Thymus (tissue), 11 donors: Measurements from ENCODE around the gene PPM1E. TPM values are rescaled to one million over a fixed set of nuclear protein-coding genes. Genes with fewer than 3 reads are reported as not detected.

Experiments used
- DNase-seq, 9 donors: peaks; one replicate each; pipeline ENCODE4 v3.0.0-alpha.2; 2013; ENCODE audit warnings: low spot score in 9 of 9, low read depth in 6 of 9, missing footprints in 1 of 9
- H3K27ac ChIP-seq, 2 donors: one replicate each; pipeline ENCODE4 v1.5.1; 2013; ENCODE audit warnings: control low read depth in 1 of 2, low read depth in 1 of 2, low read length in 1 of 2, mild to moderate bottlenecking in 1 of 2, moderate library complexity in 1 of 2
- H3K27me3 ChIP-seq, 2 donors: one replicate each; pipeline ENCODE4 v1.5.1; 2013; ENCODE audit warnings: low read length in 1 of 2; ENCODE audit not compliant: control insufficient read depth in 2 of 2, insufficient read depth in 1 of 2
- H3K36me3 ChIP-seq, 2 donors: one replicate each; pipeline ENCODE4 v1.5.1; 2013; ENCODE audit warnings: low read length in 1 of 2, mild to moderate bottlenecking in 1 of 2, moderate library complexity in 1 of 2; ENCODE audit not compliant: control insufficient read depth in 2 of 2, insufficient read depth in 2 of 2
- H3K4me1 ChIP-seq, 2 donors: one replicate each; pipeline ENCODE4 v1.5.1; 2013; ENCODE audit warnings: low read length in 2 of 2; ENCODE audit not compliant: control insufficient read depth in 2 of 2, insufficient read depth in 2 of 2
- H3K4me3 ChIP-seq, 2 donors: one replicate each; pipeline ENCODE4 v1.5.1; 2013; ENCODE audit warnings: low read length in 2 of 2, control low read depth in 1 of 2, mild to moderate bottlenecking in 1 of 2
- H3K9me3 ChIP-seq, 2 donors: one replicate each; pipeline ENCODE4 v1.5.1; 2013; ENCODE audit warnings: low read length in 1 of 2, mild to moderate bottlenecking in 1 of 2; ENCODE audit not compliant: control insufficient read depth in 2 of 2, insufficient read depth in 1 of 2
- WGBS: extraction: QIAGEN DNeasy Blood & Tissue Kit; methylation state at CpG from one replicate; pipeline ENCODE4 v1.1.7; 2013; 5-methylcytosine and 5-hydroxymethylcytosine counted together
- polyA plus RNA-seq: library from polyadenylated mRNA; stranded (reverse); fragments of 200-250 nt; gene quantifications from one replicate; pipeline ENCODE4 v1.2.3, GENCODE V29; 2013
- total RNA-seq: library from RNA; stranded (reverse); fragments of 120-200 nt; gene quantifications from one replicate; pipeline ENCODE4 v1.2.4, GENCODE V29; 2013
- donor health status: healthy.

PPM1E gene
- total and polyA plus RNA-seq, 2 donors, result 0.14 to 0.30 TPM

DNA sequence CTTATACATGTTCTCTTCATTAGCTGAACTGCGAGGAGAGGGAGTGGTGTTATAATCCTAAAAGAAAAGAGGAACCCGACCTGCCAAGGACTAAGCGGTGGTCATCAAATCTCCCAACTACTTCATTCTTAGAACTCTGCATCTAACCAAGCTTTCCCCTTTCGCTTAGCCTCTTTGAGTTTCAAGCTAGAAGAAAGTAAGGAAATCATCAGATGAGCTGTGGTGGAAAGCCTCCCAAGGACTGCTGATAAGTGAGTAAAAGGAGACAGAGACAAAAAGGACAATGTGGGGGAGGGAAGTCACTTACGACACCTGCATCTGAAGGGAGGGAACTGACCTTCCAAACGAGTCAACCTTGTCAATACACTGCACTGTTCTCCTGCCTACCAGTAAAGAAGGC lies 229.7 kb downstream of the PPM1E start:
- H3K4me1 ChIP-seq, result no peaks in the 10 kb centered on the region
- H3K9me3 ChIP-seq, result no peaks in the 10 kb centered on the region
- no peaks in the 10 kb centered on the region for H3K27me3 ChIP-seq
- no peak for DNase-seq
- H3K36me3 ChIP-seq, result no peaks in the 10 kb centered on the region
- H3K4me3 ChIP-seq, result no peak overlapping the region
- H3K27ac ChIP-seq, result no peak overlapping the region
- WGBS, result 90% methylated on average over 6 of the region's 6 CpGs

- H3K27ac ChIP-seq, result no peak overlapping the region
These were observed 230.3 kb downstream of the PPM1E start for GRCh38 chr17:58985971-58986370.

GRCh38 chr17:58989629-58990028 lies 234.0 kb downstream of the PPM1E start:
- H3K36me3 ChIP-seq, result peaks cover 3% of the 10 kb centered on the region in 2 donors
- H3K27ac ChIP-seq, result no peak overlapping the region
- H3K9me3 ChIP-seq, result no peaks in the 10 kb centered on the region
- no peak overlapping the region for H3K4me3 ChIP-seq
- no peak for DNase-seq
- 76% methylated on average over 2 of the region's 2 CpGs for WGBS
- H3K27me3 ChIP-seq, result no peaks in the 10 kb centered on the region
- H3K4me1 ChIP-seq, result no peaks in the 10 kb centered on the region

More at GRCh38 chr17:58985971-58986370, 230.3 kb downstream of the PPM1E start:
- H3K36me3 ChIP-seq, result no peaks in the 10 kb centered on the region
- H3K27me3 ChIP-seq, result no peaks in the 10 kb centered on the region
- WGBS, result 97% methylated on average over 6 of the region's 6 CpGs
- no peaks in the 10 kb centered on the region for H3K9me3 ChIP-seq
- H3K4me1 ChIP-seq, result no peaks in the 10 kb centered on the region
- no peak for DNase-seq
- no peak overlapping the region for H3K4me3 ChIP-seq

- H3K27ac ChIP-seq, result no peak overlapping the region
- no peaks in the 10 kb centered on the region for H3K27me3 ChIP-seq
- no peaks in the 10 kb centered on the region for H3K4me1 ChIP-seq
- H3K9me3 ChIP-seq, result no peaks in the 10 kb centered on the region
- H3K4me3 ChIP-seq, result no peak overlapping the region
- 97% methylated on average over 4 of the region's 4 CpGs for WGBS
- H3K36me3 ChIP-seq, result peaks cover 3 to 6% of the 10 kb centered on the region in 2 donors
- DNase-seq, result no peak
These were observed 236.2 kb downstream of the PPM1E start for GRCh38 chr17:58991718-58992331.

DNA sequence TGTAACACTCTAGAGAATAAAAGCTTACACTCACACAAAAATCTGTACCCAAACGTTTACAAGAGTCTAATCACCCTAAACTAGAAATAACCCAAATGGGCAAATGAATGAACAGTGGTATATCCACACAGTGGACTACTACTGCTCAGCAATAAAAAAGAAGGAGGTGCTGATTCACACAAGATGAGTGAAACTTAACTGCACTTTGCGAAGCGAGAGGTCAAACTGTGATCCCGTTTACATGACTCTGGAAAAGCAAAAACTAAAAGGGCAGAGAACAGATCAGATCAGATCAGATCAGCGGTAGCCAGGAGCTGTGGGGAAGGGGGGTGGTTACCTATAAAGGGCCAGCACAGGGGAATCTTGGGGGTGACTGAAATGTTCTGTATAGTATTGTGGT lies 237.7 kb downstream of the PPM1E start:
- no peaks in the 10 kb centered on the region for H3K4me1 ChIP-seq
- H3K9me3 ChIP-seq, result no peaks in the 10 kb centered on the region
- 96% methylated on average over 5 of the region's 5 CpGs for WGBS
- no peaks in the 10 kb centered on the region for H3K27me3 ChIP-seq
- no peak overlapping the region for H3K4me3 ChIP-seq
- DNase-seq, result no peak
- peaks cover 3 to 6% of the 10 kb centered on the region in 2 donors for H3K36me3 ChIP-seq
- H3K27ac ChIP-seq, result no peak overlapping the region

- Histone ChIP-seq H3K36me3 (peaks cover 10 to 17% of the 10 kb centered on the region in 2 donors), H3K4me1 (no peaks in the 10 kb centered on the region), H3K27ac (no peak overlapping the region), H3K9me3 (no peaks in the 10 kb centered on the region), H3K27me3 (no peaks in the 10 kb centered on the region), H3K4me3 (no peak overlapping the region)
- WGBS, result 93% methylated on average over 7 of the region's 7 CpGs
- no peak for DNase-seq
These were observed 239.7 kb downstream of the PPM1E start for GRCh38 chr17:58995247-58995940.

GRCh38 chr17:58996968-58997367 lies 241.3 kb downstream of the PPM1E start:
- Histone ChIP-seq H3K4me3 (no peak overlapping the region), H3K9me3 (no peaks in the 10 kb centered on the region), H3K36me3 (peaks cover 7 to 17% of the 10 kb centered on the region in 2 donors), H3K27ac (no peak overlapping the region), H3K27me3 (no peaks in the 10 kb centered on the region), H3K4me1 (peaks cover 0 to 3% of the 10 kb centered on the region in 2 donors)
- 96% methylated on average over 4 of the region's 4 CpGs for WGBS
- DNase-seq, result no peak

- DNase-seq, result no peak
- Histone ChIP-seq H3K4me3 (no peak overlapping the region), H3K4me1 (peaks cover 0 to 3% of the 10 kb centered on the region in 2 donors), H3K36me3 (peaks cover 7 to 17% of the 10 kb centered on the region in 2 donors), H3K9me3 (no peaks in the 10 kb centered on the region), H3K27ac (no peak overlapping the region), H3K27me3 (no peaks in the 10 kb centered on the region)
- WGBS, result 97% methylated on average over 7 of the region's 7 CpGs
These were observed 242.3 kb downstream of the PPM1E start for GRCh38 chr17:58997756-58998553.

DNA sequence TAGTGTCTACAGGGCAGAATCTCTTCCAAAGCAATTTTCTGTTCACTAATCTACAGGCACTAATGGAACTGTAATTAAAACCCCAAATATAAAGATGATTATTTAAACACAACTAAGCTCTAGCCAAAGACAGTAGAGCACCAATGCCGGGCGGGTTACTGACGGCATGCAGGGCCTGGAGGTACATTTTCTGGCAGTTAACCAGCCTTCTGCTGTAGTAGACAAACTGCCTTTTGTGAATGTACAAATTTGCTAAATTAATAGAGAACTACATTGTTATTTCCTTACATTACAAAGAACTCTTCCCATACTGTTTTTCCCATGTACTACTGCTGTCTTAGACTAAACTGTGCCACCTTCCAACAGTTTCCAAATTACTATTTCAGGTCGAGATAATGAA lies 243.2 kb downstream of the PPM1E start:
- peaks cover 0 to 3% of the 10 kb centered on the region in 2 donors for H3K4me1 ChIP-seq
- 99% methylated on average over 4 of the region's 4 CpGs for WGBS
- H3K27me3 ChIP-seq, result no peaks in the 10 kb centered on the region
- no peak overlapping the region for H3K27ac ChIP-seq
- H3K36me3 ChIP-seq, result peaks cover 7 to 13% of the 10 kb centered on the region in 2 donors
- no peak for DNase-seq
- H3K4me3 ChIP-seq, result no peak overlapping the region
- no peaks in the 10 kb centered on the region for H3K9me3 ChIP-seq
